Common myeloid progenitor, CD34-positive (primary cell): ENCODE results near the gene SORCS3.

Experiments used
- CTCF ChIA-PET: fragments of 350-600 bp; sonication (Branson Sonifier 250); formaldehyde crosslinking; loops from one replicate; lab custom pipeline; 2021; ENCODE audit warnings: antibody characterized with exemption; lab: Charles Lee
- POLR2A ChIA-PET: fragments of 350-600 bp; sonication (Branson Sonifier 250); formaldehyde crosslinking; loops from one replicate; lab custom pipeline; 2021; ENCODE audit warnings: antibody characterized with exemption; lab: Charles Lee
- DNase-seq, 3 donors: peaks; one replicate each; pipeline versions ENCODE4 v3.0.0 to v3.0.0-alpha.2; 2013
- H3K27ac ChIP-seq, 2 experiments: 1 replicate in 1 of 2; 2 replicates in 1 of 2; pipeline ENCODE4 v1.7.0; 2013; ENCODE audit warnings: inconsistent platforms in 2 of 2, low read length in 2 of 2, mild to moderate bottlenecking in 2 of 2, low read depth in 1 of 2, moderate library complexity in 1 of 2; ENCODE audit not compliant: severe bottlenecking in 2 of 2, insufficient read depth in 1 of 2, poor library complexity in 1 of 2
- H3K27me3 ChIP-seq, 5 experiments: replicated peaks in 2 of 5; 1 replicate in 3 of 5; 2 replicates in 2 of 5; pipeline versions ENCODE4 v1.6.1 to v1.7.0; 2013; ENCODE audit warnings: low read length in 4 of 5, mild to moderate bottlenecking in 2 of 5, moderate library complexity in 2 of 5, inconsistent platforms in 1 of 5; ENCODE audit not compliant: insufficient read depth in 5 of 5, control insufficient read depth in 4 of 5
- H3K36me3 ChIP-seq, 4 experiments: 1 replicate in 2 of 4; 2 replicates in 2 of 4; pipeline versions ENCODE4 v1.6.1 to v1.7.0; 2013; ENCODE audit warnings: low read length in 3 of 4, control low read depth in 1 of 4, mild to moderate bottlenecking in 1 of 4; ENCODE audit not compliant: control insufficient read depth in 4 of 4, insufficient read depth in 4 of 4
- H3K4me1 ChIP-seq, 4 experiments: 1 replicate in 3 of 4; 2 replicates in 1 of 4; pipeline versions ENCODE4 v1.6.1 to v1.7.1; 2013; ENCODE audit warnings: low read length in 3 of 4, mild to moderate bottlenecking in 3 of 4, control low read depth in 1 of 4, inconsistent platforms in 1 of 4, moderate library complexity in 1 of 4; ENCODE audit not compliant: control insufficient read depth in 4 of 4, insufficient read depth in 4 of 4; ENCODE audit errors: control extremely low read depth in 1 of 4
- H3K4me3 ChIP-seq, 7 experiments: 1 replicate in 4 of 7; 2 replicates in 3 of 7; pipeline versions ENCODE4 v1.5.1 to v1.7.0; 2013; ENCODE audit warnings: mild to moderate bottlenecking in 7 of 7, low read length in 6 of 7, moderate library complexity in 6 of 7, inconsistent platforms in 2 of 7, low read depth in 2 of 7, control low read depth in 1 of 7; ENCODE audit not compliant: insufficient read depth in 4 of 7, control insufficient read depth in 1 of 7; ENCODE audit errors: extremely low read depth in 1 of 7
- H3K9me3 ChIP-seq, 5 experiments: 1 replicate in 4 of 5; 2 replicates in 1 of 5; pipeline versions ENCODE4 v1.6.1 to v1.7.1; 2013; ENCODE audit warnings: low read length in 4 of 5, mild to moderate bottlenecking in 2 of 5, inconsistent platforms in 1 of 5, low read depth in 1 of 5, moderate library complexity in 1 of 5; ENCODE audit not compliant: control insufficient read depth in 4 of 5, insufficient read depth in 2 of 5; ENCODE audit errors: control extremely low read depth in 1 of 5
- WGBS: methylation state at CpG from one replicate; pipeline ENCODE4 v1.1.5; 2013; ENCODE audit not compliant: insufficient coverage; 5-methylcytosine and 5-hydroxymethylcytosine counted together

The SORCS3 gene

DNA sequence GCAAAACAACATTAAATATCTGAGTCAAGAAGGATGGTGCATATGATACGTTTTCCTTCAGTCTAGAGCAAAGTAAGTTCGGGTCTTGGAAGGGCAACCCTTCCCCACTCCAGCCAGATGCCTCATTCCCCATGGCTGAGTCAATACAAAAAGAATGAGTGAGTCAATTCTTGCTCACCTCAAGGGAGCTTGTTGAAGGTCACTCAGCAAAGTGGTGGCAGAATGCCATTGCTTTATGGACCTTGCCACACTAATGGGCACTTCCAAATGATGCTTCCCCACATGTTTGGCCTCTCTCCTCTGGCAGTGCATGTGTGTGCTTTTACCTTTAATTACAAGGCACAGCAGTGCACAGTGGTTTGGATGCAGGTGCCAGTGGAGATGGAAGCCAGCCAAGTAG is 296.5 kb downstream of the SORCS3 start:
- CTCF ChIA-PET: interaction anchor here (1.1 kb wide), 1 partner anchor 12 kb away, joined by 3 read pairs; no protein-coding TSS in a partner anchor
- POLR2A ChIA-PET: no interaction called here
- H3K27ac ChIP-seq: no peak overlapping the region
- DNase-seq: no peak
- 100% methylated on average over 2 of the region's 2 CpGs for WGBS
- H3K9me3 ChIP-seq: no peaks in the 10 kb centered on the region
- no peaks in the 10 kb centered on the region for H3K27me3 ChIP-seq
- no peak overlapping the region for H3K4me3 ChIP-seq
- no peaks in the 10 kb centered on the region for H3K4me1 ChIP-seq
- no peaks in the 10 kb centered on the region for H3K36me3 ChIP-seq

DNA sequence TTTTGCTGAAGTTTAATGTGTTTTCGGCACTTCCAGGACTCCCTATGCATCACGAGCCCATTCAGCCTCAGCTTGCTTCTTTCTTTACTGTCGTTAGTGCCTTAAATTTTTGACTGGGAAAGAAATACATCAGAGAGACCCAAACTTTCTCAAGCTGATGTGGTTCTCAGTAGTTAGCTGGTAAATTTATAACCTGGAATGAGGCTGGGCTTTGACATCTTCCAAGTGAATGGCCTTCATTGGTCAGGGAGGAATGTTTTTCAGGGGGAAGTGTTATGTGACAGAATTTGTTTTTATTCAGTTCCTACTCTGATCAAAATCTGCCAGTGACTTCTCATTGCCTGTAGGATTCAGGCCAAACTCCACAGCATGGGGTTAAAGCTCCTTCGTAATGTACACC is 296.9 kb downstream of the SORCS3 start:
- H3K36me3 ChIP-seq: no peaks in the 10 kb centered on the region
- no peak overlapping the region for H3K4me3 ChIP-seq
- no peak for DNase-seq
- CTCF ChIA-PET: no interaction called here
- 90% methylated on average over 3 of the region's 4 CpGs for WGBS
- no peaks in the 10 kb centered on the region for H3K27me3 ChIP-seq
- H3K4me1 ChIP-seq: no peaks in the 10 kb centered on the region
- H3K9me3 ChIP-seq: no peaks in the 10 kb centered on the region
- no peak overlapping the region for H3K27ac ChIP-seq
- POLR2A ChIA-PET: no interaction called here

DNA sequence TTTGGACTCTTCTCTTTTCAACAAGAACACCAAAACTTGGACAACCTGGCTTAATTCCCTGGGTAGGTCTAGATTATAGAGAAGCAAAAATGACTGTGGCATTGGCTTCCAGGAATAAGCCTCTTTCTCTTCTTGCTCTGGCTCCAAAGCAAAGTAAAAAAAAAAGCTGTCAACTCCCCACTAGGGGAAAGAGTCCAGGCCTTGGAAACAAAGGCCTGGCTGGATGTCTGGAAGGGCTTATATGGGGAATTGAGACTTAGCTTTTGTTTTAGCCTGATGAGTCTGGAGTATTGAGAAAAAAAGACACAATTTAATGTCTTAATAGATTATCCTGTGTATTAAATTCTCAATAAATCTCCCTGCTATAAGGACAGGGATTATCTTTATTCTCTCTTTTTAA is 300.6 kb downstream of the SORCS3 start:
- DNase-seq: no peak
- Histone ChIP-seq H3K36me3 (no peaks in the 10 kb centered on the region), H3K9me3 (no peaks in the 10 kb centered on the region), H3K4me1 (no peaks in the 10 kb centered on the region), H3K4me3 (no peak overlapping the region), H3K27me3 (no peaks in the 10 kb centered on the region), H3K27ac (no peak overlapping the region)
- ChIA-PET POLR2A (no interaction called here), CTCF (no interaction called here)

DNA sequence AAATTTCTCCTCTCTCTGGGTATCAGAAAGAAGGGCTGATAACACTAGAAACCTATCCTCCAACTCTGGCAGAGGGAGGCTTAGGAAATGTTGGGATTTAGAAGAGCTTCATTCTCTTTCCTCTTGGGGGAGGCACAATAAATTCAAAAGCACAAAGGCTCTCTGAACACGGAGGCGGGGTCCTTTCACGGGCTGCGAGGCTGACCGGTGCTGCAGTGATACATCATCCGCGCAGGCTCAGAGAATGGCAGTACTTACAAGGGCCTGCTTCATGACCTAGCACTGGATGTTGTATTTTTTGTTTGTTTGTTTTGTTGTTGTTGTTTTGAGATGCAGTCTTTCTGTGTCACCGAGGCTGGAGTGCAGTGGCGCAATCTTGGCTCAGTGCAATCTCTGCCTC is 306.2 kb downstream of the SORCS3 start:
- H3K4me1 ChIP-seq: no peaks in the 10 kb centered on the region
- H3K27me3 ChIP-seq: no peaks in the 10 kb centered on the region
- H3K36me3 ChIP-seq: no peaks in the 10 kb centered on the region
- ChIA-PET CTCF (no interaction called here), POLR2A (no interaction called here)
- H3K4me3 ChIP-seq: no peak overlapping the region
- WGBS: 95% methylated on average over 8 of the region's 9 CpGs
- DNase-seq: no peak
- no peak overlapping the region for H3K27ac ChIP-seq
- H3K9me3 ChIP-seq: no peaks in the 10 kb centered on the region

DNA sequence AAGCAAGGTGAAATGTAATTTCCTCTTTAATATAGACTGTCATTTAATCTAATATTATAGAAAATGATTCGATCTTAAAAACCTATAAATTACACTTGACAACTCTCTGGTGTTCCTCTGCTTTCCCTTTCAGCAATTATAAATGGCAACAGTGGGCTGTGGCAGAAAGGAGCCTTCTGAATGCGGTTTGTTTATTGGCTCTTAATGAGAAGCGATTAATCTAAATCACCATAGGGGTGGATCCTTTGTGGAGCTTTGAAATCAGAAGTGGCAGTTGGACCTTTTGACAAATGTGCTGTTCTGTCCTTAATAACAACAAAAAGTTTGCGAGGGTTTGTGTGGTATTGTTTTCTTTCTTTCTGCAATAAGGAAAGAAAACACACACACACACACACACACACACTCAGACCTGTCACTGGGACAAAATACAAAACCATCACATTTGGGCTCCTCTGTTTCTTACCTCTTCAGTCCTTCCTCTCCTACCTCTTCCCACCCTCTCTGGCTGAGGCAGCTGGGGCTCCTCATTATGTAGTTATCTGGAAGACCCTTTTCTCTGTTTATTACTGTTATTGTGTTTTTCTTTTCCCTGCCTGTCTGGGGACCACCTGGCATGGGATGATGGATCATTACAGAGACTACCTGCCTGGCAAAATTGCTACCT is 316.2 kb downstream of the SORCS3 start:
- ChIA-PET POLR2A (no interaction called here), CTCF (no interaction called here)
- no peak for DNase-seq
- Histone ChIP-seq H3K9me3 (no peaks in the 10 kb centered on the region), H3K27ac (no peak overlapping the region), H3K4me3 (no peak overlapping the region), H3K27me3 (peaks cover 0 to 2% (median 0%) of the 10 kb centered on the region in 5 experiments), H3K36me3 (no peaks in the 10 kb centered on the region), H3K4me1 (no peaks in the 10 kb centered on the region)
- WGBS: no CpG with 5 or more reads among the region's 4 CpGs

DNA sequence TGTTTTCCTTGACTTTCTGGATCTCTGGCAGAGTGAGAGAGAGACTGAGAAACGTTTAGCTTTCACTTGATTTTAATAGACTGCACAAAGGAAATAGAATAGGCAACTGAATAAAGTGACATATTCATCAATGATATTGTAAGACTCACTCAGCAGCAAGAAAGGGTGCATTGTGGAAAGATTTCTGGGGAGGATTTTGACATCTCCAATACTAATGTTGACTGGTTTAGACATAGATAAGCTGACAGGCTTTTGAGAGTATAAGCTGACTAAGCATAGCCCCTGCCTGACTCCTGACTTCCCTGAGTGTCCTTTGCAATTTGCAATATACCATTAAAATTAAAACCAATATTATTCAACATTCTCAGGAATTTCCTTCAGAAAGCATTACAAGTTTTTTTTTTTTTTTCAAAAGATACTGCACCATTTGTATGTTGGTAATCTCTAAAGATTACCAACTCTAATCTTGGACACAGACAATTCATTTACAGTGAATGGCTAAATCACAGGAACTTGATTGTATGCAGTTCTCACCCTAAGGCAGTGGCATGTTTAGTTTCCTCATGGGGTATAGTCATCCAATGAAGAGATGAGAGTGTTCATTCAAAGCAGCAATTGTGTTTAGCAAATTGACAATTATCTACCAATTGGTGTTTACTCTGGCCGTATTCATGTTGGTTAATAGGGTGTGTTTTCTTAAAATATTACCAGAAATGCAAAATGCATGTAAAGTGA is 325.6 kb downstream of the SORCS3 start:
- 50% methylated on average over 1 of the region's 2 CpGs for WGBS
- Histone ChIP-seq H3K4me1 (no peaks in the 10 kb centered on the region), H3K36me3 (no peaks in the 10 kb centered on the region), H3K4me3 (no peak overlapping the region), H3K9me3 (no peaks in the 10 kb centered on the region), H3K27ac (no peak overlapping the region), H3K27me3 (no peaks in the 10 kb centered on the region)
- ChIA-PET CTCF (no interaction called here), POLR2A (no interaction called here)
- no peak for DNase-seq

DNA sequence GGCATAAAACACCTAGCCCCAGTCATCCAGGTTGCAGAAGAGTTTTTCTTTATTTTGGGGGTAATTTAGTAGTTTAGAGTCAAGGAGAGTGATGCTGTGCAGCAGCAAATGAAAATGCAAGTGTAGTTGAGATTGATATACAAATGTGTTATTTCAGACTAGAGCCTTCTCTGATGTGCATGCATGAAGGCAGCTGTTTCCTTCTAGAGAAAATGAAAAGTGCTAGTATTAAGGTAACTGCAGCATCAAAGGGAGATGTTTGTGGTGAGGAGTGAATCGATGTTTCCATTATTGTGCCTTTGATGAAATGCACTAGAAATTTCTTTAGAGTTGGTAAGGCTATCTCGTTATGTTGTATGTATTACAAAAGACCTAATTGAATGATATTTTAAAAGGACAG is 339.3 kb downstream of the SORCS3 start:
- no peaks in the 10 kb centered on the region for H3K9me3 ChIP-seq
- no peaks in the 10 kb centered on the region for H3K27me3 ChIP-seq
- WGBS: 83% methylated on average over 1 of the region's 2 CpGs
- no peaks in the 10 kb centered on the region for H3K4me1 ChIP-seq
- ChIA-PET POLR2A (no interaction called here), CTCF (no interaction called here)
- no peak overlapping the region for H3K4me3 ChIP-seq
- H3K36me3 ChIP-seq: no peaks in the 10 kb centered on the region
- no peak overlapping the region for H3K27ac ChIP-seq
- DNase-seq: no peak
